ENCODE results near the gene ICAM1.

- TF ChIP-seq, protein P1, sequence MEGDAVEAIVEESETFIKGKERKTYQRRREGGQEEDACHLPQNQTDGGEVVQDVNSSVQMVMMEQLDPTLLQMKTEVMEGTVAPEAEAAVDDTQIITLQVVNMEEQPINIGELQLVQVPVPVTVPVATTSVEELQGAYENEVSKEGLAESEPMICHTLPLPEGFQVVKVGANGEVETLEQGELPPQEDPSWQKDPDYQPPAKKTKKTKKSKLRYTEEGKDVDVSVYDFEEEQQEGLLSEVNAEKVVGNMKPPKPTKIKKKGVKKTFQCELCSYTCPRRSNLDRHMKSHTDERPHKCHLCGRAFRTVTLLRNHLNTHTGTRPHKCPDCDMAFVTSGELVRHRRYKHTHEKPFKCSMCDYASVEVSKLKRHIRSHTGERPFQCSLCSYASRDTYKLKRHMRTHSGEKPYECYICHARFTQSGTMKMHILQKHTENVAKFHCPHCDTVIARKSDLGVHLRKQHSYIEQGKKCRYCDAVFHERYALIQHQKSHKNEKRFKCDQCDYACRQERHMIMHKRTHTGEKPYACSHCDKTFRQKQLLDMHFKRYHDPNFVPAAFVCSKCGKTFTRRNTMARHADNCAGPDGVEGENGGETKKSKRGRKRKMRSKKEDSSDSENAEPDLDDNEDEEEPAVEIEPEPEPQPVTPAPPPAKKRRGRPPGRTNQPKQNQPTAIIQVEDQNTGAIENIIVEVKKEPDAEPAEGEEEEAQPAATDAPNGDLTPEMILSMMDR (conservative IDR thresholded peaks at IDR 0.05 in 1 of 2, IDR thresholded peaks at IDR 0.05 in 1 of 2; ENCODE audit: low read depth in 1 of 2, low read length in 2 of 2) = no peak
- TF ChIP-seq EZH2 (IDR thresholded peaks at IDR 0.05; ENCODE audit: low read length, missing control alignments) = peak; percentile 60
Observed at GRCh38 chr19:10292789-10293636, 22.1 kb downstream of the ICAM1 start.

Data from fibroblast of lung (primary cell).